Stimulated activated CD4-positive, alpha-beta T cell treated with anti-CD3 and anti-CD28 coated beads, Interleukin-4, amount 100 ng/mL, for 24 hours (primary cell): ENCODE results near the gene OXNAD1.

ENCODE experiments used
- DNase-seq: peaks from one replicate; pipeline ENCODE4 v3.0.0-alpha.2; 2020

OXNAD1 gene, protein sequence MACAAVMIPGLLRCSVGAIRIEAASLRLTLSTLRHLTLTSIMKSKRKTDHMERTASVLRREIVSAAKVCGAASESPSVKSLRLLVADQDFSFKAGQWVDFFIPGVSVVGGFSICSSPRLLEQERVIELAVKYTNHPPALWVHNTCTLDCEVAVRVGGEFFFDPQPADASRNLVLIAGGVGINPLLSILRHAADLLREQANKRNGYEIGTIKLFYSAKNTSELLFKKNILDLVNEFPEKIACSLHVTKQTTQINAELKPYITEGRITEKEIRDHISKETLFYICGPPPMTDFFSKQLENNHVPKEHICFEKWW

GRCh38 chr3:16264708-16265454, at the start of gene OXNAD1, which contains the start of gene DPH3:
Gene OXNAD1 (plus strand): TSS chr3:16265212. CDS start chr3:16270953, 5,741 bp downstream.
Gene DPH3 (minus strand): TSS chr3:16264943. CDS start chr3:16264876, 67 bp downstream.
- DNase-seq, result peak; percentile 100

- no peak for DNase-seq
These were observed 48.6 kb upstream of the OXNAD1 start for GRCh38 chr3:16216373-16216935.

- DNase-seq, result no peak
These were observed 45.2 kb upstream of the OXNAD1 start for GRCh38 chr3:16219777-16220176.

DNA sequence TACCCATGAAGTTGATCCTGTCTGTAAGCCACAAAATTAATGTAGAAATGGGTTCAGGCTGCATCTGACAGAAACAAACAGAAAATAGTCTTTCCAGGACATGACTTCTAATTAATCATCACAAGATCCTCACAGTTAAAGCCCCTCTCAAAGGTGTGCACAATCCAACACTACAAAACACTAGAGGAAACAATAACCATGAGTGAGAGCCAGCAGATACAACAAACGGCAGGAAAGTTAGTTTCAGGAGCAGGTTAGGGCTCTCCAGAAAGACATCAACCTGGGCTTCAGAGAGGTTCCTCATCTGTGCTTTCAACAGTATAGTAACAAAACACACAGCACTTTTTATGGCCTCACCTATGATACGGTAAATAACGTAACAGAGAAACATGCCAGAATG, 43.0 kb upstream of the OXNAD1 start:
- no peak for DNase-seq

GRCh38 chr3:16222547-16222946, 42.5 kb upstream of the OXNAD1 start:
- DNase-seq, result no peak

- no peak for DNase-seq
These were observed 40.7 kb upstream of the OXNAD1 start for GRCh38 chr3:16224325-16224724.

DNA sequence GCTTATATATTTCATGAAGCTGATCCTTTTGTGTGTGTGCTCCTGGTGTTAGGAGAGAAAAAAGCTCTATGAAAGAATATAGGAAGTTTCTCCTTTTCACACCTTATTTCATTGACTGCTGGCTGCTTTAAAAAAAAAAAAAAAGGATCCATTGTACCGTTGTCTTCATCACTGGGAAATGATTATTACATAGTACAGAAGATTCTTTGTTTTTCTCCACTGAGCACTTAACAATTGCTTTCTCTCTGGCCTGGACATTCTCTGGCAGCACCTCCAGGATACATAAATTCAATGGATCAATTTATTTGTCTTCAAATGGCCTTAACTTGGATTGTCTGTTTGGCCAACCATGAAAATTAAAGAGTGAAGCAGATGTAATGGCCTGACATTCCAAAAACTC, 37.4 kb upstream of the OXNAD1 start:
- no peak for DNase-seq

DNA sequence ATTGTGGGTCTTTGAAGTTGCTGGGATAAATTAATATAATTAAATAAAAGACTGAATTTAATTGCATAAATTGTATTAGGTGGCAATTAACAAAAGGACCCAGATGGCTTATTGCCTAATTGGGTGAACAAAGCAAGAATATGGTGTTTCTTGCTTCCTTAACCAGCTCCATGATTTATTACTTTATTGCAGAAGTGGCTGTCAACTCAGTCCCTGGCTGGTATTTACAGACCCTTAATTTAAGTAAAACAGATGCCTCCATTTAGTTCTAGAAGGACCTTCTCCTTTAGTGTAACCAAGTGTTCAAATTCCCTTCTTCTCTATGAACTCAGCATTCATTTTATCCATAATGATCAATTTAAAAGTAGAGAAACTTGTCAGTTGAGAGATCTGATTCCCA, 35.3 kb upstream of the OXNAD1 start:
- DNase-seq, result no peak

DNA sequence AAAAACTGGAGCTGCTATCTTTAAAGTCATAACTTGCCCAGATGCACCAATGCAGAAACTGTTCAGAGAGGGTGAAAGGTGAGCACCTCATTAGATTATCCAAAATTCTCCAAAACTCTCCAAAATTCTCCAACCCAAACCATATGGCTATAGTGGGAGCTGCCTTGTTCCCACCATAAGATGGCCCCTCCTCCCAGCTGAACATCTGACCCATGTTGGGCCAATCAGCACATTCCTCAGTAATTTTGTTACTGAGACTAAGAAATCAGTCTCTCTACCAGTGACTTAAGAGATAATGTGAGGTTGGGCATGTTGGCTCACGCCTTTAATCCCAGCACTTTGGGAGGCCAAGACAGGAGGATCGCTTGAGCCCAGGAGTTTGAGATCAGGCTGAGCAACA, 33.0 kb upstream of the OXNAD1 start:
- DNase-seq, result no peak

DNA sequence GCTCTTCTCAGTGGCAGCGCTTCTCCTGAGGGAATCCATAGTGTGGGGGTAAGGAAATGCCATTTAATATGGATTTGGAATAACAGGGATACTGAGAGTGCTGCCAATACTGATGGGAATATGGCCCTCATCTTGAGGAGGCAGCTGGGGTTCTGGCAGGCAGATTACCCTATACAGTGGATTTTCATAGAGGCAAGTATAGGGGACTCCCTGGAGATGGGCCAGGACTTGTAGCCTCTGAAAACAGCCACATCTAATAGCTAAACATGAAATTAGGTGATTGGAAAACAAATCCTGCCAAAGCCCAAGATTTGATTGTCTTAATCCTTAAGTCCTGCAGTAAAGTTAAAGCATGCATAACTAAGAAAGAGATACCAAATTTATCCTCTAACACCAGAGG, 31.2 kb upstream of the OXNAD1 start:
- no peak for DNase-seq

DNA sequence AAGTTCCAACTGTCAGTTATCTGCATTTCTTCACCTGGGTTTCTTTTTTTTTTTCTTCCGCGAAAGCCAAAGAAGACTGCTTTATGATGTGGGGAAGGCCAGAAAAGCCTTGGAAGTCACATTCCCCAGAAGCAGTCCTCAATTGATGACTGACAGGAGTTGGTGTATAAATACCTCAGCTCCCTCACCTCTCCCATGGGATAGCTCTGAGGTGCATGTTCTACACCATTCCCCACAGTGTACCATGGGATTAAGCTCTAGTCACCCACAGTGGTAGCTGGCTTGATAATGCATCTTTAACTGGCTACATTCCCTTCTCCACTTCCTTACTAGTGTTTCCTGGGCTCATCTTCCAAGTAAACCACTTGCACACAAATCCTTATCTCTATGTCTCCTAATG, 30.7 kb upstream of the OXNAD1 start:
- DNase-seq, result no peak

DNA sequence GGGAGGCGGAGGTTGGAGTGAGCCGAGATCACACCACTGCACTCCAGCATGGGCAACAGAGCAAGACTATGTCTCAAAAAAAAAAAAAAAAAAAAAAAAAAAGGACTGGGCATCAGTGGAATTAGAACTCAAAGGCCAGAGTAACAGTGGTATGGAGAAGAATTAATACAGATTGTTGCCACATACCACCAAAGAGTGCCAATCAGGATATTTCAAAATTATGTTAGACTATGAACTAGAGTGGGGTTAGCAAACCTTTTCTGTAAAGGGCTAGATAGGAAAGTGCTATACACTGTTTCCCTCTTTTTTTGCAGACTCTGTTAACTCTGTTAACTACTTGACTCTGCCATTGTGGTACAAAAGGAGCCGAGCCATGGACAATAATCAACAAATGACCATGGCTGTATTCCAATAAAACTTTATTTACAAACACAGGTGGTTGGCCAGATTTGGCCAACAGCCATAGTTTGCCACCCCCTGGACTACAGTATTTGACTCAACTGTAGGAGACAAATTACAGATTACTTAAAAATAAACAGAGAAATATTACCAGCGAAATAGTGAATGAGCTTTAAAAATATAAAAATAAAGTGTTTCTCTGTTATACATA, 28.9 kb upstream of the OXNAD1 start:
- no peak for DNase-seq

- DNase-seq, result no peak
These were observed 28.1 kb upstream of the OXNAD1 start for GRCh38 chr3:16236856-16237393.

- no peak for DNase-seq
These were observed 25.8 kb upstream of the OXNAD1 start for GRCh38 chr3:16239086-16239770.

DNA sequence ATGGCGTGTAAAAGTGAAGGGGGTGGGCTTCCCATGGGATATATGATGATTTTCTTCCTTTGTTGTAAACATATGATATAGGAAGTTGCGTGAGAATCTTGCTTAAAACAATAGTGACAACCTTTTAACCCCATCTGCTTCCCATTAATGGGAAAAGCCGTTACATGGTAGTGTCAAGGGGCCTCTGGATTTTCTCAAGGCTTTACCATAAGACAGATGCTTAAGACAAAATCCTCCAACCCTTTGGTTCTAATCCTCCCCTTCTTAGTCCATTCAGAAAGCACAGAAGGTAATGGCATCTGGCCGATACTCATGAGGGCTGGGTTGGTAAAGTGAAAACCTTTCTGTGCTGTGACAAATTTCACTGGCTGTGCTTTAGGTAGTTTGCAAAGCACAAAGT, 25.2 kb upstream of the OXNAD1 start:
- DNase-seq, result no peak

DNA sequence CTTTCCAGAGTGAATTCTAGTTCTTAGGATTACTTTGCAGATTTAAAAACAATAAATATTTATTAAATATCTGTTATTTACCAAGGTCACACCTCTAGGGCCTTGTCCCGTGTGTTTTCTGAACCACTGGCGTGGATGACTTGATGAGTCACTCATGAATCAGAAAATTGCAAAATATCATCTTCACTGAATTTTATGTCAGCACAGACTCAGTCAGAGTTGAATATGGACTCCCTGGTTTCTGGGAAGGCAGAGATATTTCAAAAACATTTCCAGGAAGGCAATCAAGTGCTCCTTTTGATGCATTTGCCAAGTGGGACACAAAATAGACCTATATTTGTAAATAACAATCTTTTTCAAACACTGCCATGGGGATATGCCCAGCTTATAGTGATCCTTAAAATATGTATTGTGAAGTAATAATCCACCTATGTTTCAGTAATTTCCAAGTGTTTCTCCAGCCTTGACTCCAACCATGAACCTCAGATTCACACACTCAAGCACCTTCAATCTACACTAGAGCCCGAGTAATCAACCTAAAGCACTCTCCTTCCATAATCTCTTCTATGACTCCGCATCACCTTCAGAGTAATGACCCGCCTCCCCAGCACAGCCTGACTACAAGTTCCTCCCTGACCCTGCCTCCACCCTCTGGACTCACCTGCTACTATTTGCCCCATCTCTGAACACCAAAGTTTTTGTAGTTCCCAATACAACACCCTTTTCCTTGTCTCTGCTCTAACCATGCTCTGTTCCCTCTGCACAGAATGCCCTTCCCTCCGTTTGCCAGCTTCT, 24.6 kb upstream of the OXNAD1 start:
- DNase-seq, result no peak

GRCh38 chr3:16241225-16241624, 23.8 kb upstream of the OXNAD1 start:
- no peak for DNase-seq

DNA sequence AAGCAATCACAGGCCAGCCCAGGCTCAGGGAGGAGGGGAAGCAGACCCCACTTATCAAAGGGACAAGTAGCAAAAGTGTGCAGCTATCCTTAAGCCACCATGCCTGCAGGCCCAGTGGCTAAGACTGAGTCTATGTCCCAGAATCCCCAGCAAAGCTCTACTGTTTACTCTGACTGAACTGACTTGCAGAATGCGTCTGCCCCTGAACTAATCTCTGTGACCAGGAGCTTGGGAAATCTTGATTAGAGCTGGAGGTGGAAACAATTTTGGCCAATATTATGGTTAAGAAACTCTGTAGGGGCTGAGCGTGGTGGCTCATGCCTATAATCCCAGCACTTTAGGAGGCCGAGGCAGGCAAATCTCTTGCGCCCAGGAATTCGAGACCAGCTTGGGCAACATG, 22.8 kb upstream of the OXNAD1 start:
- DNase-seq, result no peak

GRCh38 chr3:16243706-16244490, 21.1 kb upstream of the OXNAD1 start:
- DNase-seq, result no peak

GRCh38 chr3:16245609-16246008, 19.4 kb upstream of the OXNAD1 start:
- no peak for DNase-seq
